ENCODE results near the gene SPIN2A. TPM values are rescaled to one million over a fixed set of nuclear protein-coding genes. Genes with fewer than 3 reads are reported as not detected.
A peak's percentile ranks its signal among the peaks of the same experiment; 100 is the strongest.

The SPIN2A gene
- total RNA-seq, 1 experiment from 2014 or later = 2.8 TPM

GRCh38 chrX:57121816-57122215 lies 15.4 kb downstream of the SPIN2A start:
- TF ChIP-seq, protein P1, sequence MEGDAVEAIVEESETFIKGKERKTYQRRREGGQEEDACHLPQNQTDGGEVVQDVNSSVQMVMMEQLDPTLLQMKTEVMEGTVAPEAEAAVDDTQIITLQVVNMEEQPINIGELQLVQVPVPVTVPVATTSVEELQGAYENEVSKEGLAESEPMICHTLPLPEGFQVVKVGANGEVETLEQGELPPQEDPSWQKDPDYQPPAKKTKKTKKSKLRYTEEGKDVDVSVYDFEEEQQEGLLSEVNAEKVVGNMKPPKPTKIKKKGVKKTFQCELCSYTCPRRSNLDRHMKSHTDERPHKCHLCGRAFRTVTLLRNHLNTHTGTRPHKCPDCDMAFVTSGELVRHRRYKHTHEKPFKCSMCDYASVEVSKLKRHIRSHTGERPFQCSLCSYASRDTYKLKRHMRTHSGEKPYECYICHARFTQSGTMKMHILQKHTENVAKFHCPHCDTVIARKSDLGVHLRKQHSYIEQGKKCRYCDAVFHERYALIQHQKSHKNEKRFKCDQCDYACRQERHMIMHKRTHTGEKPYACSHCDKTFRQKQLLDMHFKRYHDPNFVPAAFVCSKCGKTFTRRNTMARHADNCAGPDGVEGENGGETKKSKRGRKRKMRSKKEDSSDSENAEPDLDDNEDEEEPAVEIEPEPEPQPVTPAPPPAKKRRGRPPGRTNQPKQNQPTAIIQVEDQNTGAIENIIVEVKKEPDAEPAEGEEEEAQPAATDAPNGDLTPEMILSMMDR (conservative IDR thresholded peaks at IDR 0.05) = no peak
- H3K36me3 Mint-ChIP-seq (ENCODE audit: insufficient read depth in 1 of 3, low read depth in 3 of 3) = peaks cover 14 to 33% (median 28%) of the 10 kb centered on the region in 3 experiments

More at GRCh38 chrX:57121816-57122215, 15.4 kb downstream of the SPIN2A start:
- no peak for DNase-seq
- Histone ChIP-seq H2AK5ac (ENCODE audit: insufficient read length, low read length) (no peak overlapping the region), H4K91ac (ENCODE audit: insufficient read length, low read depth, low read length) (no peak overlapping the region), H3K4ac (ENCODE audit: low read depth, low read length) (no peak overlapping the region), H3K23ac (ENCODE audit: insufficient read length, low read depth, low read length) (no peak overlapping the region), H3K9me3 (ENCODE audit: control insufficient read depth, low read depth, low read length) (no peaks in the 10 kb centered on the region), H2BK5ac (ENCODE audit: insufficient read length, low read length) (no peak overlapping the region), H4K20me1 (ENCODE audit: control insufficient read depth, insufficient read depth, insufficient read length) (no peaks in the 10 kb centered on the region), H2BK20ac (ENCODE audit: low read depth, low read length, poor library complexity, severe bottlenecking) (no peak overlapping the region), H3K9ac (ENCODE audit: extremely low read depth, insufficient read length, low read length) (no peak overlapping the region), H2BK120ac (ENCODE audit: low read depth, low read length, poor library complexity, severe bottlenecking) (no peak overlapping the region), H3T11ph (ENCODE audit: low read length) (no peak overlapping the region), H4K5ac (ENCODE audit: insufficient read length, low read depth, low read length) (no peak overlapping the region), H2BK12ac (ENCODE audit: insufficient read length, low read depth, low read length) (no peak overlapping the region), H2AFZ (ENCODE audit: low read length) (no peak overlapping the region), H2BK15ac (ENCODE audit: low read depth, low read length) (no peak overlapping the region), H3K79me2 (ENCODE audit: insufficient read depth, low read length) (no peaks in the 10 kb centered on the region; the same call in 1 of the 2 replicates), H3K4me2 (ENCODE audit: insufficient read depth, insufficient read length, low read length) (no peak overlapping the region), H3K79me1 (ENCODE audit: insufficient read depth, low read depth, low read length, poor library complexity, severe bottlenecking) (no peaks in the 10 kb centered on the region), H3K56ac (ENCODE audit: insufficient read length, low read depth, low read length) (no peak overlapping the region), H3K14ac (ENCODE audit: insufficient read depth, low read length) (no peak overlapping the region), H4K8ac (replicated peaks; ENCODE audit: insufficient read length, low read depth, low read length) (no peak overlapping the region), H3K27ac (ENCODE audit: insufficient read length, low read depth, low read length) (no peak overlapping the region), H3K27me3 (ENCODE audit: insufficient read depth, low read length) (no peaks in the 10 kb centered on the region), H3K23me2 (ENCODE audit: insufficient read length, low read depth, low read length, poor library complexity, severe bottlenecking) (no peaks in the 10 kb centered on the region), H3K4me1 (ENCODE audit: insufficient read depth, low read length) (no peaks in the 10 kb centered on the region), H3K18ac (ENCODE audit: insufficient read length, low read depth, low read length) (no peak overlapping the region)
- no CpG with 5 or more reads among the region's 10 CpGs for WGBS (ENCODE audit: extremely low coverage, insufficient read length, low lambda C conversion rate)
- H3K4me1 Mint-ChIP-seq = peaks cover 9 to 12% of the 10 kb centered on the region in 2 experiments; a peak in 3 of 4 replicates
- H3K9me3 Mint-ChIP-seq = peaks cover 62 to 65% of the 10 kb centered on the region in 2 experiments
- peak overlapping the region; percentile 83 to 98 (median 96) for H3K27ac Mint-ChIP-seq
- peaks cover 1% of the 10 kb centered on the region; the same call in 1 of the 2 replicates for H3K27me3 Mint-ChIP-seq (ENCODE audit: low read depth)
- H3K4me3 Mint-ChIP-seq = peak overlapping the region; percentile 84 to 89

Measured in H9 (cell line).